Measurements from ENCODE around the gene FBLN5.

FBLN5 gene

DNA sequence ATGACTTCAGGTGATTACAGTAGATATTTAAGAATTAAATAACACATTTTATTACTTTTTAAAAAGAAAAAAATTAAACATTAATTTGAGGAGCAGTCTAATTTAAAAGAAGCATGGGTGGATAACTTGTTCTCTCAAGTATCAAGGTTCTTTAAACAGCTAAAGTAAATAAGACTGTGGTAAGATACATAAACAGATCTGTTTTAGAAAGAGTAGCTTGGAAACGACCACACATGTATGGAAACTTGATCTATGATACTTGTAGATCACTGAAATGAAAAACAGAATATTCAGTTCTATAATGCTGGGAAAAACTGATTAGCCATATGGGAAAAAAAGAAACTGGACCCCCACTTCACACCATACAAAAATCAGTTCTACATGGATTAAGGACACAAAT is 116.2 kb downstream of the FBLN5 start:
- Histone ChIP-seq H3K36me3 (no peaks in the 10 kb centered on the region), H3K27me3 (peaks cover 55% of the 10 kb centered on the region), H3K4me1 (ENCODE audit: control insufficient read depth in 1 of 2, insufficient read depth in 1 of 2, low read depth in 1 of 2, low read length in 1 of 2) (peaks cover 0 to 6% of the 10 kb centered on the region in 2 experiments), H3K4me3 (ENCODE audit: low read depth in 1 of 2, low read length in 1 of 2) (no peak overlapping the region), H3K9me3 (no peaks in the 10 kb centered on the region), H3K27ac (no peak overlapping the region)
- TF ChIP-seq CTCF (IDR thresholded peaks at IDR 0.05), result no peak

GRCh38 chr14:91830777-91831176 is 116.7 kb downstream of the FBLN5 start:
- Histone ChIP-seq H3K36me3 (no peaks in the 10 kb centered on the region), H3K4me3 (ENCODE audit: low read depth in 1 of 2, low read length in 1 of 2) (no peak overlapping the region), H3K27ac (no peak overlapping the region), H3K4me1 (ENCODE audit: control insufficient read depth in 1 of 2, insufficient read depth in 1 of 2, low read depth in 1 of 2, low read length in 1 of 2) (peaks cover 0 to under 1% of the 10 kb centered on the region in 2 experiments), H3K9me3 (no peaks in the 10 kb centered on the region), H3K27me3 (peaks cover 50% of the 10 kb centered on the region)
- TF ChIP-seq CTCF (IDR thresholded peaks at IDR 0.05), result no peak

GRCh38 chr14:91829511-91829910 is 118.0 kb downstream of the FBLN5 start:
- peaks cover 37% of the 10 kb centered on the region for H3K27me3 ChIP-seq
- no peak overlapping the region for H3K27ac ChIP-seq
- no peaks in the 10 kb centered on the region for H3K4me1 ChIP-seq (ENCODE audit: control insufficient read depth in 1 of 2, insufficient read depth in 1 of 2, low read depth in 1 of 2, low read length in 1 of 2)
- H3K9me3 ChIP-seq, result no peaks in the 10 kb centered on the region
- no peak overlapping the region for H3K4me3 ChIP-seq (ENCODE audit: low read depth in 1 of 2, low read length in 1 of 2)
- no peaks in the 10 kb centered on the region for H3K36me3 ChIP-seq
- TF ChIP-seq CTCF (IDR thresholded peaks at IDR 0.05), result no peak

- H3K9me3 ChIP-seq, result no peaks in the 10 kb centered on the region
- H3K27ac ChIP-seq, result no peak overlapping the region
- no peaks in the 10 kb centered on the region for H3K36me3 ChIP-seq
- H3K27me3 ChIP-seq, result peaks cover 20% of the 10 kb centered on the region
- no peak overlapping the region for H3K4me3 ChIP-seq (ENCODE audit: low read depth in 1 of 2, low read length in 1 of 2)
- no peaks in the 10 kb centered on the region for H3K4me1 ChIP-seq (ENCODE audit: control insufficient read depth in 1 of 2, insufficient read depth in 1 of 2, low read depth in 1 of 2, low read length in 1 of 2)
- no peak for TF ChIP-seq CTCF (IDR thresholded peaks at IDR 0.05)
Measured at GRCh38 chr14:91827746-91828145, 119.7 kb downstream of the FBLN5 start.

Measured in neutrophil (primary cell).